ENCODE data around the gene MYF6.
"Not testable (repeated sequence)": the region's sequence is repeated elsewhere in the genome, so short reads cannot be mapped to it uniquely, and the experiment has no call there.

The MYF6 gene

GRCh38 chr12:80707126-80707829 lies at the start of gene MYF6:
TSS of gene MYF6 (plus strand) at chr12:80707634. CDS start at chr12:80707720, 86 bp downstream.
- DNase-seq: no peak

- DNase-seq: no peak
Measured at GRCh38 chr12:80659512-80660063, 47.8 kb upstream of the MYF6 start.

- no peak for DNase-seq
Measured at GRCh38 chr12:80662586-80662985, 44.8 kb upstream of the MYF6 start.

GRCh38 chr12:80670214-80670613 lies 37.2 kb upstream of the MYF6 start:
- DNase-seq: no peak

DNA sequence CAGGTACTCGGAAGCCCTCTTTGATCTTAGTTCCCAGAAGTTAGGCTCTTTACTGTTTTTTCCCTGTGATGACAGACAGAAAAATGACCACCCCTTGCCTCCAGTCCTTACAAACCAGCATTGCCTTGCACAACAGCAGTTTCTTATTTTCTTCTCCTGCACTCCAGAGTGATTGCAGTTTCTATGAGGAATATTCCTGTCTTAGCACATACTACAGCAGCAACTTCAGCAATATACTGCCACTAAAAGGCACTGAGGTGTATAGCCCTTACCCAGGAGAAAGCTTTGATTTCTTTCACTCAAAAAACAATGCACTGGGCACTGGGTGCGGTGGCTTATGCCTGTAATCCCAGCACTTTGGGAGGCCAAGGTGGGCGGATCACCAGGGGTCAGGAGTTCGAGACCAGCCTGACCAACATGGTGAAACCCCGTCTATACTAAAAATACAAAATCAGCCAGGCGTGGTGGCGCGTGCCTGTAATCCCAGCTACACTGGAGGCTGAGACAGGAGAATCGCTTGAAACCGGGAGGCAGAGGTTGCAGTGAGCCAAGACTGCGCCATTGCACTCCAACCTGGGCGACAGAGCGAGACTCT lies 31.3 kb upstream of the MYF6 start:
- DNase-seq: not testable (repeated sequence)

DNA sequence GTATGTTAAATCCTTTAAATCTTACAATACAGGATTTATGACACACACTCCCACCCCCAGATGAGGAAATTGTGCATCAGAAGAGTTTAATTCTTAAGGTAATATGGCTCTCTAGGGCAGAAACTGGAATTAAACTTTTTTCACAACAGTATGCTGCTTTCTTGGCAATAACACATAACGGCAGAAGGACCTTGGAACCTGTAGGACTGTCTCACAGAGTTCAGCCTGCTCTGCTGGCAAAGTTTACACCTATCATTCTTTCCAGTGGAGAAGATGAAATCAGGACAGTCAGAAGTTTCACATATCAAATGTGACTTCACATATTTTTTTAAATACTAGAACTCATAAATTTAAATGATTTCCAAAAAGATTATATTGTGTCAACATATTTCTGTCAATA lies 30.6 kb upstream of the MYF6 start:
- DNase-seq: no peak

- DNase-seq: no peak
Measured at GRCh38 chr12:80677994-80678393, 29.4 kb upstream of the MYF6 start.

- no peak for DNase-seq
Measured at GRCh38 chr12:80679346-80680131, 27.9 kb upstream of the MYF6 start.

GRCh38 chr12:80681287-80681686 lies 26.1 kb upstream of the MYF6 start:
- no peak for DNase-seq

- no peak for DNase-seq
Measured at GRCh38 chr12:80681786-80682185, 25.6 kb upstream of the MYF6 start.

GRCh38 chr12:80684077-80684495 lies 23.3 kb upstream of the MYF6 start:
- DNase-seq: no peak

DNA sequence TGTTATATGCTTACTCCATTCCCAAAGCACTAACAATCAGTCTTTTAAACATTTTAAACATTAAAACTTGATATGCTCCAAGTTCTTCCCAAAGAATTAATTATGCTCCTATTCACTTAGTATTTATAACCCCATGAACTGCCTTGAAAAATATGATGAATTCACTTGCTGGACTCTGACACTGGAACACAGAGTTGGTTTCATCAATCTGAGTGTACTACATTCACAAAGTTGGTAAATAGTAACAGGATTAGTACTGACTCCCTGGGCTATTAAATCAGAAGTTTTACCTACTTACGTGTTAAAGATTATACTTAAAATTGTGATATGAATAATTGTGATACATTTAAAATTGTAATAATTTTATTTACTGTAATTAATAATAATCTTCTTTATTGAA lies 17.3 kb upstream of the MYF6 start:
- DNase-seq: no peak

DNA sequence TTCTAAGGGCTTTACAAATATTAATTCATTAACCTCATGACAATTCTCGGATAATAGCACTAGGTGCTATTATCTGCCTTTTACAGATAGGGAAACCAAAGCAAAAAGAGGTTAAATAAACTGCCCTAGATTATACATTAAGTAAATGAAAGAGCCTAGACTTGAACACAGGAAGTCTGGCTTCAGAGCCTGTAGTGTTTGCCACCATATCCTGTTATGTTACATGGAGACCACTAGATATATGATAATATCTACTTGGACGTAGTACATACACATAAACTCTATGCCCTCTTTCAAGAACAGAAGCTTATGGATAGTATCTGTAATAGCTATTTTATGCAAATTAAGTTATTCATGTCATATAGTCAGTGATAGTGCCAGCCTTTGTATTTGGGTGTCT lies 16.9 kb upstream of the MYF6 start:
- DNase-seq: no peak

DNA sequence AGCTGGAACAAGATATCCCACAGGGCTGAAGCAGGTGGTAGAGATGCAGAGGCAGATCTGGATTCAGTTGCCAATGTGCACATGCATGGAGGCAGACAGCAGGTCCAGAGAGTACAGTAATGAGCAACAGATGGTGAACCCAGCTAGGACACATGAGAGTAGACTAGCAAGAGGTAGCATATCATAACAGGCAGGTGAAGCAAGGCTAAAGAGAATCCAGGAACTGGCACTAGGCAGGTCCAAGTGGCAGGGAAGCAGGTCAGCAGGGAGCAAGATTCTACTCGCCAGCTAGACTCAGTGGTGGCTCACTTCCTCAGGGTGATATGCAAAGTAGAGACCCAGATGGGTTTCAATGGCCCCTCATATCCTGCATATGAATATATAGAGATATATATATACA lies 15.3 kb upstream of the MYF6 start:
- no peak for DNase-seq

- no peak for DNase-seq
Measured at GRCh38 chr12:80697270-80697887, 10.1 kb upstream of the MYF6 start.

DNA sequence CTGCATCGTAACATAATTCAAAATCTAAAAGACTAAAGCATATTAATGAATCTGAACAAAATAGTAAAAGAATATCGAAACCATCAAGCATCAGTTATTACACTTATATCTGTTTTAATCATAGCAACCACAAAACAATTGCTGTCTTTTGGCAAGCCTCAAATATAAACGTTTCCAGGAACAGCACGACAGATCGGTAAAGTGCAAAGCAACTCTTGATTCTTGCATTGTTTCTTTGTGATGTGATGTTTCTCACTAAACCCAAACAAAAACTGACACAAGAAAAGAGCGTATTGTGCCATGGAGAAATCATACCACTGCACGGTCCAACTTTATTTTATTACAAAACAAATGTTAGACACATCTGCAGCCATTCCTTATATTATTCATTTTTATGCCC lies 9.2 kb upstream of the MYF6 start:
- no peak for DNase-seq

DNA sequence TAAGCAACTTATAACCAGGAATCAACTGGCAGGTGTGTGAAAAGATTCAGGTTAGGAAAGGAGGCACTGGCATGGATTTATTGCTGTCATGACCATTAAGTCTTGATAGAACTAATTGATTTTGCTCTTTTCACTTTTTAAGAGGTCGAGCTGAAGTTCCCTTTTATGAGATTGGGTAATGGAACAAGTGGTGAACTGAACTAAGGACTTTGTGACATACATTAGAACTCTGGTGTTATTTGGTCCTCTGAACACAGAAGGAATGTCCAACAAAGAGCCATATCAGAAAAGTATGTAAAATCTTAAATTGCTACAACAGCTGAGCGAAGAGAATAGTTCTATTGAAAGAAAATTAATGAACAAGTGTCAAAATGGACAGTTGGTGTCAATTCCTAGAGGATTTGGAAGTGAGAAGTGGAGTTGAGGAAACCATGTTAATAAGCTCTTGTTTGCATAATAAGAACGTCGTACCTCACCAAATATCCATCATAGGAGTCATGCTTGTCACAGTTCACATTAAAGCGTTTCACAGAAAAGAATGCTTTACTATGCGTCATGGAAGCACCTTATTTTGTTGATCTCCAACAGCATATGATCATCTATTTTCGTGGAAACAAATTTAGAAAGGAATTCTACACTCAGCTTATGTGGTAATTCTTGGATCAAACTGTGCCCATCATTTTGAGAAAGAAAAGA lies 8.4 kb upstream of the MYF6 start:
- no peak for DNase-seq

GRCh38 chr12:80700327-80700726 lies 7.1 kb upstream of the MYF6 start:
- DNase-seq: no peak

DNA sequence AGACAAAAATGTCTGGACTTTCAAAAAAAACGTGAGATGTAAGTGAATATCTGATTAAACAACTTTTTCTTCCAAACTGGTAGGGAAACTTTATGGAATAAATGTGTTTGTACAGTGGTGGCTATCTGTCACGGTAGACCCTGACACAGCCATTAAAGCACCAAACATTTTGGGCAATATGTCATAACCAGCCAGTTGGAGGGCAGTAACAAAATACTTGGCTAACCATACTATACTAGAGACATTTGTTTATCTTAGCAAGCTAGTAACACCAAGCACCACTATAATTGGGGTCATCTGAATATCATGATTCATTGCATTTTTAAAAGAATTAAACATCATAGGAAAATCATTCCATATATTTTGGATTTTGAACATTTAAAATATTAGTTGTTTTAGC lies 6.0 kb upstream of the MYF6 start:
- no peak for DNase-seq

DNA sequence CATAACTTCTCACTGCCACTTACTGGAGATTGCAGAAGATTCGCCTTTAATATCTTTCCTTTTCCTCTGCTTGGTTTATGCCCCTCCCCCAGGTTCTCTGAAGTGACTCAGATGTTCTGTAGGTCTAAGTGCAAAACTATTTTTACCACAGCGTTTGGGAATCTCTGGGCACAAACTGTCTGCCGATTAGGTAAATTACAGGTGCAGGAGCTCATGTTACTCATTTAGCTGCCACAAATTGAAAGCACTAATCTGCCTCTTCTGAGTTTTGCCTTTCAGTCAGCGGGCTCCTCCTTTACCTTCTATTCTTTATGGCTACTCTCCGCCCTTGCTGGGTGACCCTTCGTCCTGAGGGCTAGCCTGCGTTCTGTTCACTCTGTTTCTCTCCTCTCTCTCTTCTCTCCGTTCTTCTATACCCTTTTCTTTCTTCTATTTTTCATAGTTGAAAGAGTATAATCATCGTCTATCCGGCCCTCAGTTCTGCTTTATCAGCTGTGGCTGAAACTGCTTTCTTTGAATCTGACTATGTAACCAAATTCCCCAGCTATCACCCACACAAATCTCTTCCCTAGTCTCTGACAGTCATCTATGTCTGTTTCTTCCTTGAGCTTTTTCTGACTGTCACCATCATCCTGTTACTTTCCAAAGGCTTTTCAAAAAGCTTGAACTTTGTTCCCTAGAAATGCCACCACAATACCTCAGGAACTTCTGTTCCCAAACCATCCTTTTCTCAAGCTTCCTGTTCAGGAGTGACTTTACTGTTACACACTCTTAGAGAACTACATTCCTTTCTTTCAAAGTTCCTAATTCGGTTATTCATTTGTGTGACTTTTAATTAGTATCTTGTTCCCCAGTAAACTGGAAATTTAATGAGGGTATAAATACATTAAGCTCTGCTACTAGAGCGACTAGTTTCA lies 4.3 kb upstream of the MYF6 start:
- no peak for DNase-seq

- DNase-seq: no peak
Measured at GRCh38 chr12:80704420-80704819, 3.0 kb upstream of the MYF6 start.

GRCh38 chr12:80707830-80708258 lies 410 bp downstream of the MYF6 start:
- DNase-seq: no peak
